H1 (cell line): ENCODE measurements around the gene MAN1A2. TPM values are rescaled to one million over a fixed set of nuclear protein-coding genes. Genes with fewer than 3 reads are reported as not detected.

ENCODE experiments used
- CTCF ChIA-PET: fragments of 300-600 bp; sonication (Branson Sonifier 250); formaldehyde crosslinking; loops from one replicate; lab custom pipeline; 2021; ENCODE audit not compliant: partially characterized antibody; lab: Charles Lee
- POLR2A ChIA-PET: fragments of 300-600 bp; sonication (Branson Sonifier 250); formaldehyde crosslinking; loops from one replicate; lab custom pipeline; 2021; ENCODE audit warnings: inconsistent platforms; ENCODE audit not compliant: partially characterized antibody; lab: Charles Lee
- DNase-seq, 2 experiments: peaks; one replicate each; pipeline versions ENCODE4 v3.0.0 to v3.0.0-alpha.2; 2010 to 2022; ENCODE audit warnings: low spot score in 2 of 2, low read depth in 1 of 2, mixed read lengths in 1 of 2
- FAIRE-seq: peaks from 2 replicates; lab custom pipeline; 2011; peaks lifted over from hg19 to GRCh38; lab: Jason Lieb, UNC
- H2AFZ ChIP-seq: 2 replicates; pipeline ENCODE4 v1.8.1; 2012; ENCODE audit warnings: low read length, inconsistent platforms
- H2AK5ac ChIP-seq: 2 replicates; pipeline ENCODE4 v1.6.1; 2013; ENCODE audit warnings: low read depth, low read length
- H2BK120ac ChIP-seq: replicated peaks from 2 replicates; pipeline ENCODE3; 2013; ENCODE audit warnings: low read depth, low read length, inconsistent platforms
- H2BK12ac ChIP-seq: 2 replicates; pipeline ENCODE4 v1.6.1; 2013; ENCODE audit warnings: low read depth, low read length
- H2BK15ac ChIP-seq: 2 replicates; pipeline ENCODE4 v1.6.1; 2013; ENCODE audit warnings: low read length
- H2BK20ac ChIP-seq: 2 replicates; pipeline ENCODE4 v1.6.1; 2013; ENCODE audit warnings: low read length
- H2BK5ac ChIP-seq: 2 replicates; pipeline ENCODE4 v1.6.1; 2013; ENCODE audit warnings: low read depth, low read length
- H3K14ac ChIP-seq: 2 replicates; pipeline ENCODE4 v1.6.1; 2013; ENCODE audit warnings: inconsistent platforms; ENCODE audit not compliant: insufficient read length
- H3K18ac ChIP-seq: 2 replicates; pipeline ENCODE4 v1.6.1; 2013; ENCODE audit warnings: low read length; ENCODE audit errors: extremely low read depth
- H3K23ac ChIP-seq: 2 replicates; pipeline ENCODE4 v1.6.1; 2013; ENCODE audit warnings: inconsistent platforms; ENCODE audit not compliant: insufficient read length
- H3K23me2 ChIP-seq: 2 replicates; pipeline ENCODE4 v1.6.1; 2013; ENCODE audit warnings: low read depth, low read length
- H3K27ac ChIP-seq: 2 replicates; pipeline ENCODE4 v1.6.1; 2011; ENCODE audit warnings: low read depth, low read length, inconsistent platforms
- H3K27me3 ChIP-seq, 4 experiments: replicated peaks in 1 of 4; 1 replicate in 1 of 4; 2 replicates in 3 of 4; pipeline versions ENCODE4 v1.6.1 to v1.8.1; 2011 to 2013; ENCODE audit warnings: low read length in 3 of 4, mild to moderate bottlenecking in 3 of 4, inconsistent platforms in 2 of 4, mixed read lengths in 2 of 4, moderate library complexity in 1 of 4; ENCODE audit not compliant: control insufficient read depth in 3 of 4, insufficient read depth in 3 of 4; ENCODE audit errors: extremely low read depth in 1 of 4
- H3K36me3 ChIP-seq, 4 experiments: 2 replicates each; pipeline versions ENCODE4 v1.6.1 to v1.8.1; 2011 to 2013; ENCODE audit warnings: mild to moderate bottlenecking in 4 of 4, low read length in 3 of 4, moderate library complexity in 2 of 4, control low read depth in 1 of 4, inconsistent platforms in 1 of 4; ENCODE audit not compliant: insufficient read depth in 4 of 4, control insufficient read depth in 2 of 4
- H3K4ac ChIP-seq: replicated peaks from 2 replicates; pipeline ENCODE3; 2013; ENCODE audit warnings: low read length, low read depth, mixed read lengths, inconsistent platforms; ENCODE audit not compliant: insufficient read length
- H3K4me1 ChIP-seq, 4 experiments: replicated peaks in 1 of 4; 1 replicate in 1 of 4; 2 replicates in 3 of 4; pipeline versions ENCODE4 v1.6.1 to v1.8.1; 2011 to 2013; ENCODE audit warnings: low read length in 3 of 4, inconsistent platforms in 2 of 4, mixed read lengths in 1 of 4; ENCODE audit not compliant: insufficient read depth in 4 of 4, control insufficient read depth in 3 of 4
- H3K4me2 ChIP-seq, 2 experiments: 2 replicates each; pipeline versions ENCODE4 v1.6.1 to v1.8.1; 2011 to 2013; ENCODE audit warnings: low read depth in 2 of 2, low read length in 2 of 2, control low read depth in 1 of 2, inconsistent platforms in 1 of 2, mild to moderate bottlenecking in 1 of 2; ENCODE audit not compliant: insufficient read depth in 1 of 2
- H3K4me3 ChIP-seq, 4 experiments: fragments of 200-600, 300-600 bp in 1 of 4; sonication (generic), shearing (Covaris generic), sonication (Bioruptor Twin) in 1 of 4; 2 replicates each; pipeline versions ENCODE4 v1.5.1 to v1.8.1; 2011 to 2016; ENCODE audit warnings: low read length in 4 of 4, low read depth in 3 of 4, control low read depth in 2 of 4, inconsistent platforms in 2 of 4, mild to moderate bottlenecking in 2 of 4, mixed read lengths in 1 of 4, moderate library complexity in 1 of 4; ENCODE audit not compliant: insufficient read depth in 2 of 4; ENCODE audit errors: extremely low read depth in 1 of 4
- H3K56ac ChIP-seq: replicated peaks from 2 replicates; pipeline ENCODE3; 2013; ENCODE audit warnings: low read depth, mild to moderate bottlenecking, mixed read lengths, low read length, inconsistent platforms; ENCODE audit not compliant: insufficient read length
- H3K79me1 ChIP-seq: 2 replicates; pipeline ENCODE4 v1.6.1; 2013; ENCODE audit warnings: low read depth, low read length, control low read depth
- H3K79me2 ChIP-seq, 2 experiments: 2 replicates each; pipeline versions ENCODE4 v1.6.1 to v1.8.1; 2012 to 2013; ENCODE audit warnings: low read length in 2 of 2, mild to moderate bottlenecking in 2 of 2, inconsistent platforms in 1 of 2; ENCODE audit not compliant: insufficient read depth in 2 of 2, control insufficient read depth in 1 of 2
- H3K9ac ChIP-seq, 4 experiments: replicated peaks in 1 of 4; 1 replicate in 1 of 4; 2 replicates in 3 of 4; pipeline versions ENCODE4 v1.6.1 to v1.8.1; 2011 to 2013; ENCODE audit warnings: low read depth in 3 of 4, low read length in 3 of 4, control low read depth in 2 of 4, mild to moderate bottlenecking in 2 of 4, moderate library complexity in 2 of 4, inconsistent platforms in 1 of 4; ENCODE audit errors: extremely low read depth in 1 of 4
- H3K9me3 ChIP-seq, 2 experiments: 2 replicates each; pipeline versions ENCODE4 v1.6.1 to v1.8.1; 2012 to 2013; ENCODE audit warnings: mild to moderate bottlenecking in 2 of 2, moderate library complexity in 2 of 2, control low read depth in 1 of 2, inconsistent platforms in 1 of 2, low read depth in 1 of 2, low read length in 1 of 2, mixed read lengths in 1 of 2; ENCODE audit not compliant: insufficient read depth in 2 of 2
- H4K20me1 ChIP-seq, 2 experiments: replicated peaks in 1 of 2; 2 replicates each; pipeline versions ENCODE3 to v1.8.1; 2011 to 2013; ENCODE audit warnings: inconsistent platforms in 2 of 2, low read length in 2 of 2, mild to moderate bottlenecking in 1 of 2; ENCODE audit not compliant: insufficient read depth in 2 of 2, control insufficient read depth in 1 of 2
- H4K5ac ChIP-seq: 2 replicates; pipeline ENCODE4 v1.6.1; 2013; ENCODE audit warnings: low read length, low read depth, mixed read lengths, inconsistent platforms; ENCODE audit not compliant: insufficient read length
- H4K8ac ChIP-seq: 2 replicates; pipeline ENCODE4 v1.8.0; 2013; ENCODE audit warnings: mild to moderate bottlenecking, moderate library complexity, low read length, inconsistent platforms; ENCODE audit not compliant: insufficient read depth; ENCODE audit errors: extremely low read depth
- H4K91ac ChIP-seq: replicated peaks from 2 replicates; pipeline ENCODE3; 2013; ENCODE audit warnings: low read length, mixed read lengths, inconsistent platforms; ENCODE audit not compliant: insufficient read length
- BACH1 ChIP-seq: IDR thresholded peaks from 2 replicates; pipeline ENCODE4 v1.6.1; 2012; ENCODE audit warnings: low read length, improper control_type of control experiment
- BCL11A ChIP-seq, 2 experiments: IDR thresholded peaks; one replicate each; pipeline ENCODE4 v1.6.1; 2011; ENCODE audit warnings: low read depth in 2 of 2, low read length in 2 of 2, mild to moderate bottlenecking in 2 of 2
- CBX8 ChIP-seq: fragments of 300-800, 300-1000 bp; sonication (generic); IDR thresholded peaks from 2 replicates; pipeline ENCODE4 v1.7.1; 2016; ENCODE audit warnings: low read depth, low read length, borderline replicate concordance
- JUND ChIP-seq: IDR thresholded peaks from 2 replicates; pipeline ENCODE4 v1.6.1; 2011; ENCODE audit warnings: mild to moderate bottlenecking, improper control_type of control experiment, low read length
- KDM1A ChIP-seq: fragments of 200-600, 300-600 bp; sonication (generic); IDR thresholded peaks from 2 replicates; pipeline ENCODE4 v1.7.1; 2016; ENCODE audit warnings: mild to moderate bottlenecking, low read length, borderline replicate concordance
- NANOG ChIP-seq: IDR thresholded peaks from 2 replicates; pipeline ENCODE4 v1.6.1; 2011; ENCODE audit warnings: low read length, low read depth, mild to moderate bottlenecking, inconsistent platforms; ENCODE audit not compliant: insufficient read depth, poor library complexity, severe bottlenecking
- POU5F1 ChIP-seq: IDR thresholded peaks from 2 replicates; pipeline ENCODE4 v1.6.1; 2011; ENCODE audit warnings: low read depth, mild to moderate bottlenecking, low read length, moderate library complexity
- RNF2 ChIP-seq: fragments of 200-900, 300-1000 bp; sonication (generic); IDR thresholded peaks from 2 replicates; pipeline ENCODE4 v1.7.1; 2016; ENCODE audit warnings: borderline replicate concordance, low read depth, mild to moderate bottlenecking, antibody characterized with exemption, low read length; ENCODE audit not compliant: poor library complexity, severe bottlenecking; ENCODE audit errors: missing control alignments
- SIN3A ChIP-seq, 2 experiments: IDR thresholded peaks in 1 of 2; conservative IDR thresholded peaks in 1 of 2; 2 replicates each; pipeline ENCODE4 v1.6.1; 2011 to 2012; ENCODE audit warnings: low read length in 2 of 2, improper control_type of control experiment in 1 of 2, low read depth in 1 of 2, mild to moderate bottlenecking in 1 of 2
- SP1 ChIP-seq: IDR thresholded peaks from 2 replicates; pipeline ENCODE4 v1.6.1; 2011; ENCODE audit warnings: low read depth, low read length
- YY1 ChIP-seq: IDR thresholded peaks from 2 replicates; pipeline ENCODE4 v1.6.1; 2011; ENCODE audit warnings: low read depth, mild to moderate bottlenecking, low read length
- WGBS, 2 experiments: shearing (Covaris generic) in 1 of 2; methylation state at CpG; one replicate each; pipeline versions ENCODE4 v1.1.6 to v1.1.7; 2013 to 2015; ENCODE audit warnings: low lambda C conversion rate in 2 of 2, mixed read lengths in 2 of 2, inconsistent platforms in 1 of 2, low coverage in 1 of 2, missing lambda C conversion rate in 1 of 2; ENCODE audit not compliant: insufficient replicate concordance in 2 of 2, insufficient coverage in 1 of 2, insufficient read length in 1 of 2; ENCODE audit errors: extremely low coverage in 1 of 2, missing lambda C conversion rate in 1 of 2; 5-methylcytosine and 5-hydroxymethylcytosine counted together
- polyA plus RNA-seq, 7 experiments: library from polyadenylated mRNA; depleted of rRNA in 3 of 7; stranded (reverse) in 5 of 7; unstranded in 2 of 7; fragments of >200 nt in 5 of 7; fragments of 200-250 nt in 2 of 7; gene quantifications; 1 replicate in 5 of 7; 2 replicates in 1 of 7; 4 replicates in 1 of 7; pipeline versions ENCODE4 v1.2.1 to v1.2.3, GENCODE V29; 2011 to 2013; ENCODE audit warnings: missing spikeins in 2 of 7, mixed read lengths in 2 of 7
- total RNA-seq: library from RNA; stranded (reverse); fragmentation: NEBNext Ultra II Directional; extraction: Animal tissue kit (Norgen Biotek cat#: 25700); gene quantifications from 2 replicates; pipeline ENCODE4 v1.2.1, GENCODE V29; 2021
- TF ChIP-seq, protein P1 (sequence below): IDR thresholded peaks from 2 replicates; pipeline ENCODE4 v1.6.1; 2012; ENCODE audit warnings: low read length, inconsistent platforms

MAN1A2 gene
- total and polyA plus RNA-seq, 2 of the 8 experiments (the other 6 are each of a cell fraction or from before 2014, with no cell fraction given) = 5.5 to 18.8 TPM

DNA sequence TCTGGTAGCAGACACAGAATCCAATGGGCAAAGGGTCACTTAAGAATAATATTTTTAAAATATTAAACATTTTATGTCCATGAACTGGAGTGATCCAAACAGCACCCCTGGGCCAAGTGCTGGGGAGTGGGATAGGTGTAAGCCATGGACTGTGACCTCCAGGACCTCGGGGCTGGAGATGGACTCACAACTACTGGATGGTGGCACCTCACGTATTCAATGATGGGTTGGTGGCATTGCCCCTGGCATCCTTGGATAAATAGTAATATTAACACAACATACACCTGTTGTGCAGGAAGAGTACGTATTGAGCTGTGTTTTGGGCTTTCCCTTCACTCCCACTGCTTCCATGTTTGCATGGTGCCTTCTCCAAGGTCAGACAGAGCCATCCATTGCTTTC is 199.3 kb downstream of the MAN1A2 start:
- Histone ChIP-seq H2AFZ (no peak overlapping the region), H3K9me3 (no peaks in the 10 kb centered on the region), H3K23me2 (no peaks in the 10 kb centered on the region), H2BK5ac (no peak overlapping the region), H3K79me2 (no peaks in the 10 kb centered on the region), H2BK20ac (no peak overlapping the region), H3K18ac (no peak overlapping the region), H3K27ac (no peak overlapping the region), H3K56ac (no peak overlapping the region), H2BK15ac (no peak overlapping the region), H3K27me3 (no peaks in the 10 kb centered on the region; a peak in 2 of 7 replicates), H4K91ac (no peak overlapping the region), H4K5ac (no peak overlapping the region), H3K4ac (no peak overlapping the region), H2BK12ac (no peak overlapping the region), H4K8ac (no peak overlapping the region), H3K4me2 (no peak overlapping the region), H3K9ac (no peak overlapping the region), H3K79me1 (no peaks in the 10 kb centered on the region), H3K4me1 (peaks cover 0 to 4% (median 0%) of the 10 kb centered on the region in 4 experiments; a peak in 1 of 7 replicates), H3K36me3 (no peaks in the 10 kb centered on the region), H2AK5ac (no peak overlapping the region), H2BK120ac (no peak overlapping the region), H4K20me1 (no peaks in the 10 kb centered on the region), H3K14ac (no peak overlapping the region), H3K4me3 (no peak overlapping the region), H3K23ac (no peak overlapping the region)
- ChIA-PET POLR2A (no interaction called here), CTCF (interaction anchor here (0.6 to 1.9 kb wide), 4 partner anchors 26 to 58 kb away, joined by 3 to 5 read pairs (median 4); no protein-coding TSS in a partner anchor)
- FAIRE-seq = no peak
- 90% methylated on average over 3 of the region's 3 CpGs; no CpG with 5 or more reads in 1 of the 2 experiments for WGBS, 2 experiments
- no peak for DNase-seq
- TF ChIP-seq, protein P1, sequence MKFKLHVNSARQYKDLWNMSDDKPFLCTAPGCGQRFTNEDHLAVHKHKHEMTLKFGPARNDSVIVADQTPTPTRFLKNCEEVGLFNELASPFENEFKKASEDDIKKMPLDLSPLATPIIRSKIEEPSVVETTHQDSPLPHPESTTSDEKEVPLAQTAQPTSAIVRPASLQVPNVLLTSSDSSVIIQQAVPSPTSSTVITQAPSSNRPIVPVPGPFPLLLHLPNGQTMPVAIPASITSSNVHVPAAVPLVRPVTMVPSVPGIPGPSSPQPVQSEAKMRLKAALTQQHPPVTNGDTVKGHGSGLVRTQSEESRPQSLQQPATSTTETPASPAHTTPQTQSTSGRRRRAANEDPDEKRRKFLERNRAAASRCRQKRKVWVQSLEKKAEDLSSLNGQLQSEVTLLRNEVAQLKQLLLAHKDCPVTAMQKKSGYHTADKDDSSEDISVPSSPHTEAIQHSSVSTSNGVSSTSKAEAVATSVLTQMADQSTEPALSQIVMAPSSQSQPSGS = no peak
- no peak for TF ChIP-seq RNF2
- no peak for TF ChIP-seq NANOG
- no peak for TF ChIP-seq BACH1
- TF ChIP-seq BCL11A (IDR thresholded peaks at IDR 0.05; ENCODE audit: low read depth in 2 of 2, low read length in 2 of 2) = no peak
- TF ChIP-seq YY1 = no peak
- no peak for TF ChIP-seq CBX8
- TF ChIP-seq JUND = no peak
- TF ChIP-seq KDM1A = no peak
- TF ChIP-seq SIN3A (conservative IDR thresholded peaks at IDR 0.05 in 1 of 2, IDR thresholded peaks at IDR 0.05 in 1 of 2; ENCODE audit: low read depth in 1 of 2, low read length in 2 of 2) = no peak
- no peak for TF ChIP-seq SP1
- no peak for TF ChIP-seq POU5F1
